GM12878 (cell line): Measurements from ENCODE around the gene CDK5R2. TPM values are rescaled to one million over a fixed set of nuclear protein-coding genes. Genes with fewer than 3 reads are reported as not detected.

ENCODE experiments used
- ATAC-seq: fragments of 200-7000 bp; cut with Tn5 transposase; 3 replicates; pipeline ENCODE4 v1.9.1; 2020; ENCODE audit warnings: mild to moderate bottlenecking, moderate library complexity
- BruUV-seq: library from RNA; stranded (reverse); fragments of 400-500 nt; replicated peaks from 2 replicates; lab custom pipeline; 2021; lab: Mats Ljungman, UMichigan
- CTCF ChIA-PET: fragments of 300-600 bp; sonication (Branson Sonifier 250); formaldehyde crosslinking; extraction: SDS; loops from one replicate; lab custom pipeline; 2021; ENCODE audit warnings: inconsistent platforms; lab: Yijun Ruan, JAX
- POLR2A ChIA-PET: fragments of 350-600 bp; formaldehyde crosslinking; extraction: SDS; loops from one replicate; lab custom pipeline; 2021; ENCODE audit warnings: inconsistent platforms; lab: Charles Lee
- RAD21 ChIA-PET: fragments of 300-600 bp; sonication (Branson Sonifier 250); formaldehyde crosslinking; loops from one replicate; lab custom pipeline; 2023; ENCODE audit warnings: antibody characterized with exemption; ENCODE audit not compliant: unreplicated experiment; lab: Charles Lee
- SMC1A ChIA-PET: fragments of 300-600 bp; sonication (Branson Sonifier 250); formaldehyde crosslinking; loops from one replicate; lab custom pipeline; 2023; ENCODE audit not compliant: unreplicated experiment, uncharacterized antibody; lab: Charles Lee
- DNase-seq: peaks from one replicate; pipeline ENCODE4 v3.0.0-alpha.2; 2011; ENCODE audit warnings: low read depth, low spot score
- FAIRE-seq: peaks from 3 replicates; lab custom pipeline; 2011; peaks lifted over from hg19 to GRCh38; lab: Jason Lieb, UNC
- H2AFZ ChIP-seq: 2 replicates; pipeline ENCODE4 v1.6.0; 2011; ENCODE audit warnings: low read depth, low read length, control low read depth; ENCODE audit not compliant: control insufficient read depth
- H3K27ac ChIP-seq: 2 replicates; pipeline ENCODE4 v1.5.1; 2011; ENCODE audit warnings: control low read depth; ENCODE audit not compliant: control insufficient read depth, insufficient read depth
- H3K27me3 ChIP-seq, 2 experiments: replicated peaks in 1 of 2; 2 replicates each; pipeline versions ENCODE4 v1.6.0 to v1.6.1; 2011; ENCODE audit warnings: low read length in 1 of 2; ENCODE audit not compliant: control insufficient read depth in 2 of 2, insufficient read depth in 2 of 2
- H3K36me3 ChIP-seq, 2 experiments: 2 replicates each; pipeline ENCODE4 v1.5.1; 2011; ENCODE audit warnings: low read length in 1 of 2; ENCODE audit not compliant: control insufficient read depth in 2 of 2, insufficient read depth in 2 of 2
- H3K4me1 ChIP-seq: 2 replicates; pipeline ENCODE4 v1.6.1; 2011; ENCODE audit warnings: mild to moderate bottlenecking, low read length, moderate library complexity, mixed read lengths; ENCODE audit not compliant: control insufficient read depth, insufficient read depth
- H3K4me2 ChIP-seq: 2 replicates; pipeline ENCODE4 v1.6.0; 2011; ENCODE audit warnings: control low read depth; ENCODE audit not compliant: control insufficient read depth, insufficient read depth
- H3K4me3 ChIP-seq: fragments of 200-600 bp; sonication (generic); 2 replicates; pipeline ENCODE4 v1.5.1; 2016
- H3K79me2 ChIP-seq: 2 replicates; pipeline ENCODE4 v1.6.0; 2011; ENCODE audit warnings: low read length; ENCODE audit not compliant: control insufficient read depth, insufficient read depth
- H3K9ac ChIP-seq: 2 replicates; pipeline ENCODE4 v1.8.0; 2011; ENCODE audit warnings: low read length, control low read depth, mixed read lengths; ENCODE audit not compliant: control insufficient read depth, insufficient read depth
- H3K9me3 ChIP-seq: replicated peaks from 3 replicates; pipeline ENCODE4 v1.5.1; 2011; ENCODE audit warnings: mild to moderate bottlenecking, low read length; ENCODE audit not compliant: control insufficient read depth, insufficient read depth
- H4K20me1 ChIP-seq: 2 replicates; pipeline ENCODE4 v1.6.0; 2011; ENCODE audit not compliant: control insufficient read depth, insufficient read depth
- BCLAF1 ChIP-seq: fragments of 450-650 bp; IDR thresholded peaks from 2 replicates; pipeline ENCODE4 v1.6.1; 2017; ENCODE audit warnings: antibody characterized with exemption, mild to moderate bottlenecking, moderate library complexity
- CUX1 ChIP-seq: IDR thresholded peaks from 2 replicates; pipeline ENCODE4 v1.6.1; 2012; ENCODE audit warnings: improper control_type of control experiment, low read depth, low read length; ENCODE audit not compliant: insufficient replicate concordance
- NR2C1 ChIP-seq: fragments of 450-650 bp; IDR thresholded peaks from 2 replicates; pipeline ENCODE4 v1.6.1; 2017; ENCODE audit warnings: antibody characterized with exemption, mild to moderate bottlenecking, moderate library complexity
- RUNX3 ChIP-seq: IDR thresholded peaks from 2 replicates; pipeline ENCODE4 v1.6.1; 2012; ENCODE audit warnings: low read length, inconsistent platforms
- TCF7 ChIP-seq: IDR thresholded peaks from 2 replicates; pipeline ENCODE4 v1.6.1; 2014; ENCODE audit warnings: antibody characterized with exemption, borderline replicate concordance
- USF2 ChIP-seq: IDR thresholded peaks from 2 replicates; pipeline ENCODE4 v1.6.1; 2011; ENCODE audit warnings: low read depth, low read length, improper control_type of control experiment, borderline replicate concordance
- WGBS: methylation state at CpG from one replicate; pipeline ENCODE4 v1.1.6; 2016; ENCODE audit warnings: low lambda C conversion rate; ENCODE audit not compliant: insufficient replicate concordance, insufficient coverage; ENCODE audit errors: missing lambda C conversion rate; 5-methylcytosine and 5-hydroxymethylcytosine counted together
- in situ Hi-C: fragments of 300-500 bp; cut with MboI; formaldehyde crosslinking; loops from 9 replicates; pipeline ENCODE4 v1.14.3; 2018; ENCODE audit warnings: mixed read lengths
- intact Hi-C: fragments of 100-400 bp; cut with micrococcal nuclease; formaldehyde crosslinking; loops from one replicate; pipeline ENCODE4 v1.14.2; 2022; ENCODE audit not compliant: unreplicated experiment
- polyA plus RNA-seq, 11 experiments: library from polyadenylated mRNA; depleted of rRNA in 4 of 11; unstranded in 6 of 11; stranded (reverse) in 5 of 11; fragments of >200 nt; fragmentation: Nextera tagmentation in 4 of 11; fragmentation: Illumina TruSeq in 1 of 11; extraction: Ambion mirVana in 4 of 11; extraction: Trizol in 1 of 11; gene quantifications; 1 replicate in 1 of 11; 2 replicates in 10 of 11; pipeline versions ENCODE4 v1.2.1 to v1.2.3, GENCODE V29; 2011 to 2016; ENCODE audit warnings: inconsistent platforms in 2 of 11, missing spikeins in 2 of 11, low read depth in 1 of 11
- total RNA-seq, 4 experiments: library from RNA; depleted of rRNA in 3 of 4; stranded (reverse); fragments of >200 nt in 3 of 4; fragmentation: Illumina TruSeq in 1 of 4; extraction: Trizol in 1 of 4; gene quantifications; 2 replicates each; pipeline versions ENCODE4 v1.2.1 to v1.2.3, GENCODE V29; 2013 to 2021

The CDK5R2 gene
- total and polyA plus RNA-seq, 10 of the 15 experiments (the other 5 are each of a cell fraction or from before 2014, with no cell fraction given) = not detected

GRCh38 chr2:218958276-218958675, 1.2 kb upstream of the CDK5R2 start:
- Histone ChIP-seq H3K27me3 (peaks cover 12 to 13% of the 10 kb centered on the region in 2 experiments; a peak in 3 of 4 replicates), H2AFZ (no peak overlapping the region), H3K4me2 (no peak overlapping the region), H3K36me3 (no peaks in the 10 kb centered on the region), H3K9me3 (no peaks in the 10 kb centered on the region), H3K9ac (no peak overlapping the region), H3K27ac (no peak overlapping the region), H4K20me1 (no peaks in the 10 kb centered on the region), H3K79me2 (no peaks in the 10 kb centered on the region), H3K4me3 (no peak overlapping the region), H3K4me1 (no peaks in the 10 kb centered on the region)
- ChIA-PET RAD21 (no interaction called here), CTCF (interaction anchor here (0.7 to 2.4 kb wide), 3 partner anchors 82 to 106 kb away, joined by 3 to 11 read pairs (median 3); no protein-coding TSS in a partner anchor), SMC1A (interaction anchor here (0.6 kb wide), 1 partner anchor 17 kb away, joined by 3 read pairs; no protein-coding TSS in a partner anchor), POLR2A (interaction anchor here (1.1 kb wide), 1 partner anchor 48 kb away, joined by 3 read pairs; no protein-coding TSS in a partner anchor)
- ATAC-seq = no peak
- WGBS = 80% methylated on average over 1 of the region's 1 CpG
- no peak for DNase-seq
- no TSS peak for BruUV-seq
- intact Hi-C loops = no loop called here
- no peak for FAIRE-seq
- in situ Hi-C loops = no loop called here
- no peak for TF ChIP-seq TCF7
- no peak for TF ChIP-seq RUNX3
- no peak for TF ChIP-seq CUX1
- no peak for TF ChIP-seq USF2
- TF ChIP-seq BCLAF1 = no peak
- TF ChIP-seq NR2C1 = no peak
